Measurements from ENCODE around the gene PACRG. TPM values are rescaled to one million over a fixed set of nuclear protein-coding genes. Genes with fewer than 3 reads are reported as not detected.

PACRG gene
- total RNA-seq, 2 experiments from 2014 or later = not detected

GRCh38 chr6:163192591-163192990 is 464.8 kb downstream of the PACRG start:
- no peak overlapping the region for H3K27ac ChIP-seq (ENCODE audit: low read depth, low read length, poor library complexity, severe bottlenecking)
- no peak for DNase-seq (ENCODE audit: low spot score)
- H4K20me1 ChIP-seq (ENCODE audit: insufficient read depth, low read length) = no peaks in the 10 kb centered on the region
- CTCF ChIA-PET (ENCODE audit: unreplicated experiment) = no interaction called here
- no peak overlapping the region for H3K4me3 ChIP-seq (ENCODE audit: low read depth, low read length, poor library complexity, severe bottlenecking)
- H3K9me3 ChIP-seq (ENCODE audit: low read length) = no peaks in the 10 kb centered on the region
- no peak overlapping the region for H2AFZ ChIP-seq (ENCODE audit: low read length)
- TF ChIP-seq CTCF (conservative IDR thresholded peaks at IDR 0.05; ENCODE audit: low read length) = no peak
- no peak for TF ChIP-seq EZH2phosphoT487 (IDR thresholded peaks at IDR 0.05; ENCODE audit: borderline replicate concordance, low read depth, low read length)
- no peaks in the 10 kb centered on the region for H3K36me3 ChIP-seq (ENCODE audit: insufficient read depth, low read length)
- no peaks in the 10 kb centered on the region for H3K9me2 ChIP-seq (ENCODE audit: insufficient read depth, low read length)
- H3K4me2 ChIP-seq (ENCODE audit: low read length) = no peak overlapping the region
- no peaks in the 10 kb centered on the region for H3K4me1 ChIP-seq (ENCODE audit: insufficient read depth, low read length, poor library complexity, severe bottlenecking)
- no TSS peak for BruUV-seq (replicated peaks)
- POLR2A ChIA-PET = interaction anchor here (0.6 kb wide), 1 partner anchor 826 kb away, joined by 3 read pairs; no protein-coding TSS in a partner anchor
- intact Hi-C loops (cut with micrococcal nuclease; ENCODE audit: unreplicated experiment) = no loop called here
- no peaks in the 10 kb centered on the region for H3K79me2 ChIP-seq (ENCODE audit: insufficient read depth, low read depth, low read length)

GRCh38 chr6:163193326-163193725 is 465.6 kb downstream of the PACRG start:
- Histone ChIP-seq H4K20me1 (ENCODE audit: insufficient read depth, low read length) (no peaks in the 10 kb centered on the region), H2AFZ (ENCODE audit: low read length) (no peak overlapping the region), H3K9me2 (ENCODE audit: insufficient read depth, low read length) (no peaks in the 10 kb centered on the region), H3K9me3 (ENCODE audit: low read length) (no peaks in the 10 kb centered on the region), H3K4me1 (ENCODE audit: insufficient read depth, low read length, poor library complexity, severe bottlenecking) (no peaks in the 10 kb centered on the region), H3K4me2 (ENCODE audit: low read length) (no peak overlapping the region), H3K79me2 (ENCODE audit: insufficient read depth, low read depth, low read length) (no peaks in the 10 kb centered on the region), H3K4me3 (ENCODE audit: low read depth, low read length, poor library complexity, severe bottlenecking) (no peak overlapping the region), H3K27ac (ENCODE audit: low read depth, low read length, poor library complexity, severe bottlenecking) (no peak overlapping the region), H3K36me3 (ENCODE audit: insufficient read depth, low read length) (no peaks in the 10 kb centered on the region)
- intact Hi-C loops (cut with micrococcal nuclease; ENCODE audit: unreplicated experiment) = no loop called here
- no TSS peak for BruUV-seq (replicated peaks)
- POLR2A ChIA-PET = no interaction called here
- CTCF ChIA-PET (ENCODE audit: unreplicated experiment) = no interaction called here
- no peak for DNase-seq (ENCODE audit: low spot score)
- no peak for TF ChIP-seq EZH2phosphoT487 (IDR thresholded peaks at IDR 0.05; ENCODE audit: borderline replicate concordance, low read depth, low read length)

GRCh38 chr6:163195721-163196691 is 468.2 kb downstream of the PACRG start:
- TF ChIP-seq CTCF (conservative IDR thresholded peaks at IDR 0.05; ENCODE audit: low read length) (no peak), EZH2phosphoT487 (IDR thresholded peaks at IDR 0.05; ENCODE audit: borderline replicate concordance, low read depth, low read length) (no peak)
- H3K27ac ChIP-seq (ENCODE audit: low read depth, low read length, poor library complexity, severe bottlenecking) = no peak overlapping the region
- ChIA-PET POLR2A (no interaction called here), CTCF (ENCODE audit: unreplicated experiment) (no interaction called here)
- H3K4me1 ChIP-seq (ENCODE audit: insufficient read depth, low read length, poor library complexity, severe bottlenecking) = no peaks in the 10 kb centered on the region
- BruUV-seq (replicated peaks) = no TSS peak
- H3K9me3 ChIP-seq (ENCODE audit: low read length) = no peaks in the 10 kb centered on the region
- no peaks in the 10 kb centered on the region for H3K36me3 ChIP-seq (ENCODE audit: insufficient read depth, low read length)
- DNase-seq (ENCODE audit: low spot score) = no peak
- intact Hi-C loops (cut with micrococcal nuclease; ENCODE audit: unreplicated experiment) = no loop called here
- H3K9me2 ChIP-seq (ENCODE audit: insufficient read depth, low read length) = no peaks in the 10 kb centered on the region
- no peaks in the 10 kb centered on the region for H3K79me2 ChIP-seq (ENCODE audit: insufficient read depth, low read depth, low read length)
- no peak overlapping the region for H3K4me3 ChIP-seq (ENCODE audit: low read depth, low read length, poor library complexity, severe bottlenecking)
- no peak overlapping the region for H3K4me2 ChIP-seq (ENCODE audit: low read length)
- no peak overlapping the region for H2AFZ ChIP-seq (ENCODE audit: low read length)
- no peaks in the 10 kb centered on the region for H4K20me1 ChIP-seq (ENCODE audit: insufficient read depth, low read length)

Data from OCI-LY7 (cell line).